ENCODE results near the gene EVA1A.
"Not testable (repeated sequence)": the region's sequence is repeated elsewhere in the genome, so short reads cannot be mapped to it uniquely, and the experiment has no call there.

EVA1A gene

DNA sequence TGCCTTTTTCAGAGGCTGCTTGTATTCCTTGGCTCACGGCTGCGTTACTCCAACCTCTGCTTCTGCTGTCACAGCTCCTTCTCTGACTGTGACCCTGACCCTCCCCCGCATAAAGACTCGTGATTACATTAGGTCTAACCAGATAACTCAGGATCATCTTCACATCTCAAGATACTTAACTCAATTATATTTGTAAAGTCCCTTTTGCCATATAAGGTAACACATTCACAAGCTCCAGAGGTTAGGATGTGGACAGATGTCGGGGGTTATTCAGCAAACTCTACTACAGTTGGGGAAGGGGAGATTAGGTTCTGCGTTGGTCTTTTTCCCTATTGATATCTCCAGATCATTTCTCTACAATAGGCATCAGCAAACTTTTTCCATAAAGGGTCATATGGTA lies 76.9 kb downstream of the EVA1A start:
- no peak for DNase-seq (ENCODE audit: low read depth)

DNA sequence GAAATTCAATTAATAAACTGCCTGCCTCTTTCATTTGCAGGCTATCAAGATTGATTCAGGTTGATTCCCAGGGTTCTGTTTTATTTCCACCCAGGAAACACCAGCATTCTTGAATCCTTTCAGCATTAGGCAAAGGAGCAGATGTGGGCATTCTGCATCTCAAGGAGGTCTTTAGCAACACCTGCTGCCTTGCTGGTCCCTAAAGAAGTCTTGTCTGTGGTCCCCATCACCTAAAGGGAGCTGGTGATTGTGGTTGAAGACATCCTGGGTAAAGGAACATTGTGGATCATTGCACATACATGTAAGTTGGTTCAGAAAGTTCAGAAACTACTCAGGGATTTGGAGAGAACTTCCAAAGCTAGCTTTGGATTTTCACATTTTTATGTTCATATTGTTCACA lies 78.3 kb downstream of the EVA1A start:
- DNase-seq (ENCODE audit: low read depth), result no peak

DNA sequence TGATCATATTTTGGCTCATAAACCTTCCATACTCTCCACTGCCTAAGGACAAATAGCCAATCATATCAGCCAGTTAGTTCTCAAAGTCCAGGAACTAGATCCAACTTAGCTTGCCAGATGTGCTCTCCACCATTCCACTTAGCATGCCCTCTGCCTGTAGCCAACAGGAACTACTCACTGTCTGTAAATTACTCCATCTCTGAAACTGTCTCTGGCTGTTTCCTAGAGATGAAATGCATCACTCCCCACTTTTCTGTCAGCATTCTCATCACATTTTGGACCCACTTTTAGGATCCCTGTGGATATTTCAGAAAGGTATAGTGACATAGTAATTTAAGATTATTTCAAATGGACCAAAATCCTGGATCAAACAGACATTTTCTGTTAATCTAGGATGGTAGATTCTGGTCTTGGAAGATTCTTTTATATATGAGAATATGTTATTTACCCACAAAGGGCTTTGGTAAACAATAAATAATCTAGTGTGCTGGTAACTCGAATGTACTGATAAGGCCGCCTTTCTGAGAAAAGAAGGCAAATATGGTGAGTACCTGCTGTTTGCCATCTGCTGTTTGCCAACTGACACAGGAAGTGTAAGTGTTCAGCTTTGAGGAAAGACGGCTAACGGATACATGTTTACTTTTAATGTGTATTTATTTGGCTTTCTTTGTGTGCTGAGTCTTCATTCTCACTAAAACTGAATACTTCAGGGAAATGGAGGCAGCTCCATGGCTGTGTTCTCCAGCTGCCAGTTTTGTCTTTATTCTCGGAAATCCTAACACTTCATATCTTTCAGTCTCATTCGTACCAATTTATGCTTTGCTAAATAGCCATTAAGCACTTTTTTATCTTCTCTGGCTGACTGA lies 79.5 kb downstream of the EVA1A start:
- DNase-seq (ENCODE audit: low read depth), result no peak

DNA sequence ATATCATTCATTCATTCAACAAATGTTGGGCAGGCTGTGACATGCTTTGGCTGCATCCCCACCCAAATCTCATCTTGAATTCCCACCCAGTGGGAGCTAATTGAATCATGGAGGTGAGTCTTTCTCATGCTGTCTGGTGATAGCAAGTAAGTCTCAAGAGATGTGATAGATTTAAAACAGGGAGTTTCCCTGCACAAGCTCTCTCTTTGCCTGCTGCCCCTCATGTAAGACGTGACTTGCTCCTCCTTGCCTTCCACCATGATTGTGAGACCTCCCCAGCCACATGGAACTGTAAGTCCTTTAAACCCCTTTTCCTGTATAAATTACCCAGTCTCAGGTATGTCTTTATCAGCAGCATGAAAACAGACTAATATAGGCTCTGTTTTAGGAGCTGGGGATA lies 83.0 kb downstream of the EVA1A start:
- DNase-seq (ENCODE audit: low read depth), result not testable (repeated sequence)

DNA sequence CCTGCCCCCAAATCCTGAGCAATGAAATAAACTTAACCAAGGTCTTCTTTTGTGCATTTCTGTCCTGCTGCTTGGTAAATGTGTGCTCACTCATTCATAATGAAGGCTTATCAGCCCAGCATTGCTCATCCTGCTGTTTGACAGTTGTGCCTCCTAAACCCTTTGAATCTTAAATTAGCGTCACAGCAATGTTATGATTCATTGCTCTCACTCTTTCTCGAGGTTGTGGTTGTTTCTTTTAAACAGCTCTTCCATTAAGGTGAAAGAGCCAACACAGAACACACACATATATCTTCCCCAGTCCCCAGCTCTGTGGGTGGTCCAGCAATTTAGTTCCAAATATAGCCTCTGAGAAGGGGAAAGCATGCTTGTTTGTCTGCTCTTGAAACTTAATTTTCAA lies 84.0 kb downstream of the EVA1A start:
- no peak for DNase-seq (ENCODE audit: low read depth)

DNA sequence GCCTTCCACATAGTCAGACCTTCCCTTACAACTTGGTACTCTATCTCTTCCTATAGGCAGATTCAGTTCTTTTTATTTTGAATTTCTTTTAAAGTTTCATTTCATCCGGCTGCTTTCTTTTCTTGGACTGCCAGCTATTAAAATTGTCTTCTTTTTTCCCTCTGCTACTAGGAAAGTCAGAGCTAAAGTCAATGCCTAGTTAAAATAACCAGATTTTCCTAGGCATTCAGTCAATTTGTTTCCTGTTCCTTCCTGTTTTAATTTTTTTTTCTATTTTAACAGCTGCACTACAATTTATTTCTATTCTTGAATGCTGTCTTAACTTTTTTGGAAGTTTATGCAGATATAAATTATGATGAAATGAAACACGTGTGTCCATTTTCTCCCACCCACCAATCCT lies 84.8 kb downstream of the EVA1A start:
- no peak for DNase-seq (ENCODE audit: low read depth)

DNA sequence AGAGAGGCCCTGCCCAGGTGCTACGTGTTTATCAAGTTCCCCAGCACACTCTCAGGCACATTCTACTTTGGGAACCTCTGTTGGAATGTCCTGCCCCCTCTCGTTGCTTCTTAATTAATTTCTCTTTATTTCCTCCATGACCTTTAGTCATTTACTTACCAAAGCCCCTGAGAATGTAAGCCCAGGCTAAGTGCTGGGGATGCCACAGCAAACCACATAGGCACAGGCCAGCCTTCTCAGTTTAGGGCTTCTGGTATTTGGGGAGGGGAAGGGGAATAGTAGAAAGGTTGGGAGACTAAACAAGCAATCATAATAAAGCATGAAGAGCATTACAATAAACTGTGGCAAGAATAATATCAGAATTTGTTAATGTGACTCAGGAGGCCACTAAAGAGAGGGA lies 85.7 kb downstream of the EVA1A start:
- no peak for DNase-seq (ENCODE audit: low read depth)

DNA sequence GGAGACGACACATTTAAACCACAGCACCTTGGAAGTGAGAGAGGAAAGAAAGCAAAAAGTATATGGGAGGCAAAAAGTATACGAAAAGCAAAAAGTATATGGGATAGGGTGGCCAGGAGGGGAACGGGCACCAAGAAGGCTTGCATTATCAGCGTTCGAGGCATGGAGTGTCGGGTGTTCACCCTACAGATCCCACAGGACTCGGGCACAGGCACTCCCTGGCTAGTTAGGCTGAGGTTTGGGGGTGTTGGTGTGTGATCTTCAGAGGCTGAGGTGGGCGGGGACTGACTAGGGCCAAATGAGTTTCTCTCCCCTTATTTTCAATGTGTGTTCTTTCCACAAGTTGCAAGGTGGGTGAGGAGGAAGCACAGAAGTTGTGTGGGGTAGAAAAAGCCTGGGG lies 86.6 kb downstream of the EVA1A start:
- DNase-seq (ENCODE audit: low read depth), result no peak

DNA sequence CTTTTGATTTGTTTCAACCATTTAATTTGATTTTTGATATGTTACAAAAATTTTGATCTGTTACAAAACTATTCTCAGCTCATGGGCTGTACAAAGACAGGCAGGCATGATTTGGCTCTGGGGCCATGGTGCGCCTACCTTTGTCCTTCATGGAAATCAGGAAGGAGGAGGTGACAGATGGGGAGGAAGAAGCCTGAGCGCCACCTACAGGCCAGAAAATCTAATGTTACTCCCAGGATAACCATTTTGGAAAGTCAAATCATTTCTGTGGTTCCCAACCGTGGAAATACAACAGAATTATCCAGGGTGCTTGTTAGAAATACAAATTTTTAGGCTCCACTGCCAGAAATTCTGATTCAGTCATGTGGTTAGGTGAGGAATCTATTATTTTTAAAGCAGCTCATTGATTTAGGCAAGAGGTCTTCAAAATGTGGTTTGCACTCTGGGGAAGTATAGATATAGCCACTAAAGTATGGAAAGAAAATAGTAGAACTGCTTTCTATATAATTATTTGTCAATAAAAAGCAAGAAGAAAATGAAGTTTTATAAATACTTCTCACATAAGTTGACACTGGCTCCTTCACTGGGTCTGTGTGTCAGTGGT lies 93.9 kb downstream of the EVA1A start:
- DNase-seq (ENCODE audit: low read depth), result no peak

DNA sequence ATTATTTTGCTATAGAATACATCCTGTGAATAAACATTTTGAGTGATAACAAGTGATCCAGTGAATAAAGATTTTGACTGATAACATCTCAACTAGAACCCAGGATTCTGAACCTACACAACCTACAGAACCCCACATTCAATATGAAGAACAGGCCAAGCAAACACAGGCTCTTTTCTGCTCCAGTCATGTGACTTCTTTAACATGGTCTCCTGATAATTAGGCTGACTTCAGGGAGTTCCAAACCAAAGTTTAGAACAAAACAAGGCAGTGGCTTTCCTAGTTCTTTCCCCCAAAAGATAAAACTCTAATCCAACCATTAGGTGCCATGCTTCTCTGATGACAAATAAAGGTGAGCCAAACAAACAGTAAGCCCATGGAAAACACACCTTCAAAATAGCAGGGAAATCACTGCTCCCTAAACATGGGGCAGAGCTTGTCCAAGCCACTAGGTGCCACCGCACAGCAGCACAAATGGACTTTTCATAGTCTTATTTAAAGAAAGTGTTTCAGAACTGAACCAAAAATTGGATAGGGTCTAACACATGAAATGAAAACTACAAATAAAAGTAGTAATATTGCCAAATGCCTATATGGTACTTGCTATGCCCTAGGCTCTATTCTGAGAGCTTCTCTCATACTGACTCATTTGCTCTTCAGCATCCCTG lies 95.3 kb downstream of the EVA1A start:
- no peak for DNase-seq (ENCODE audit: low read depth)

DNA sequence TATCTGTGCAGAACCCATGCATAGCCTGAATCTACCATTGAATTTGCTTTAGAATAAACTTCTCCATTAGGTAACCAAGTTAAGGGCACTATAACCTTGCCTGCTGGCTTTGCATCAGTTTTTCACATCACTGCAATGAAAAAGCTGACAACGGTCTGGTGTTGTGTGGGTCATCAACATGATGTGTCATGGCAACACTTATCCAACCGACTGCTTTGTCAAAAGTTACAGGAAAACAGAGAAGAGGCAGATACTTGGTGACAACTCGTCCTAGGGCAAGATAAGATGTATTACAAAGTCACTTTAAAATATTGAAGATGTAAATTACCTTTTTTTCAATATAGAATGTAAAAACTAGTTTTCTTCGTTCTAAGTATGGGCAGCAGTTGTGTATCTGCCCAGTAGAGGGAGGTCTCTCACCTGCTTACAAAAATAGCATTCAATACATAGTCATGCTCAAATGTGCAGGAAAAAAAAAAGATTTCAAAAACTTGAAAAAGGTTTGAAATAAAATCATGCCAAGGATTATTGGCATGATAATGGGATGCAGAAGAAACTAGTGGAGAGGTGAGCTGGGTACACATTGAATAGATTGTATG lies 96.3 kb downstream of the EVA1A start:
- no peak for DNase-seq (ENCODE audit: low read depth)

DNA sequence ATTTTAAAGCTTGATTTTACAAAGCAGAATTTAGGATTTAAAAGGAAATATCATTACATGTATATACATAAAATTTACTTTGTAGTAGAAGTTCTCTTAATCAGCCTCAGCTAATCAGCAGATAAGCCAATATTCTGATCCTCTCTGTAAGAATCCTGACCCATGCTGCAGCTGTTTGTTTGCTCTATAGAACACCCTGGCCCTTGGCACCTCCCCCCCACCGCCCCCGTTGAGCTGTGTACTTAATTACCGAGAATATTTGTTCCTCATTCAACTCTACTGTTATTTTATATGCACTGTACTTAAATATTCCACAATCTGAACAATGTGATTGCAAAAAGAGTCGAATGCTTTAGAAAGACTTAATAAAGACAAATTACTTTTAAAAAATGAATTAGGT lies 98.0 kb downstream of the EVA1A start:
- DNase-seq (ENCODE audit: low read depth), result no peak

DNA sequence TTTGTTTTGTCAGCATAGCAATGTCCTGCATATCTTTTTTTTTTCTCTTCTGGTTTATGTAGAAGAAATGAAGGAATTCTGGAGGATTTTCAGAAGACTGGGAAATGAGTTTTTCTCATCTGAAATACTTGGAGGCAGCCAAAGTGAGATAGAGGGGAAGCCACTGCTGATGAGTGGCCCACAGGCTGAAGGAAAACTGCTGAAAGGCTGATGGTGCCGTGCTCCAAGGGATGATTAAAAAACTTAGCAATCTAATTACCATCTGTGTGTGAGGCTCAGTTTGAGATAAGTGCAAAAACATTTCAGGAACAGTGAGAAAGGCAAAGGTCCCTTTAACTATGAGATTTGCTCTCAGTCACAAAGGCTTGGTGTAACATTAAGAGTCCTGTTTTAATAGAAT lies 98.5 kb downstream of the EVA1A start:
- no peak for DNase-seq (ENCODE audit: low read depth)

DNA sequence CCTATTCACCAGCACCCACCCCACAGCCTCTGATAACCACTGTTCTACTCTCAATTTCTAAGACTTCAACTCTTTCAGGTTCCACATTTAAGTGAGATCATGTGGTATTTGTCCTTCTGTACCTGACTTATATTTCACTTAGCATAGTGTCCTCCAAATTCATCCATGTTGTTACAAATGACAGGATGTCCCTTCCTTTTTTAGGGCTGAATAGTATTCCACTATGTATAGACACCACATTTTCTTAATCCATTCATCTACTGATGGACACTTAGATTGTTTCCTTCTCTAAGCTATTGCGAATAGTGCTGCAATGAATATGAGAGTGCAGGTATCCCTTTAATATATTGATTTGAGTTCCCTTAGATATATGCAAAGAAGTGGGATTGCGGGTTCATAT lies 100.1 kb downstream of the EVA1A start:
- no peak for DNase-seq (ENCODE audit: low read depth)

DNA sequence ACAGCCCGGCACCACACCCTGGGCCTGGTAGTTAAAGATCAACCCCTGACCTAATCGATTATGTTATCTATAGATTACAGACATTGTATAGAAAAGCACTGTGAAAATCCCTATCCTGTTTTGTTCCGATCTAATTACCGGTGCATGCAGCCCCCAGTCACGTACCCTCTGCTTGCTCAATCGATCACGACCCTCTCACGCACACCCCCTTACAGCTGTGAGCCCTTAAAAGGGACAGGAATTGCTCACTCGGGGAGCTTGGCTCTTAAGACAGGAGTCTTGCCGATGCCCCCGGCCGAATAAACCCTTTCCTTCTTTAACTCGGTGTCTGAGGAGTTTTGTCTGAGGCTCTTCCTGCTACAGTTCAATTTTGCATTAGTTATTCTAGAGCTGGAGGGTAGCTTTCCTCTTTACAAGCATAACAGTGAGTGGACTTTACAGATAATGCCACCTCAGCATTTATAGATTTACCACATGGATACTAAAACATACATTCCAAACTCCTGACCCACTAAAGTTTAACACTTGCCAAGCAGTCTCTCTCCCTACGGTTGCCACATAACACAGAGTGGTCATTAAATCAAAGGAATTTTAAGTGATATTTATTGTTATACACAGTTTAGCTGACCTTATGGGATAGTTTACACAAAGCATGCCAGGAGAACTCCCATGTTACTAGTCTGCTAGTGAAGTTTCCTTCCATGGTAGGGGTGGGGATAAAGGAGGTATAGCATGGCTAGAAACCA lies 101.0 kb downstream of the EVA1A start:
- no peak for DNase-seq (ENCODE audit: low read depth)

DNA sequence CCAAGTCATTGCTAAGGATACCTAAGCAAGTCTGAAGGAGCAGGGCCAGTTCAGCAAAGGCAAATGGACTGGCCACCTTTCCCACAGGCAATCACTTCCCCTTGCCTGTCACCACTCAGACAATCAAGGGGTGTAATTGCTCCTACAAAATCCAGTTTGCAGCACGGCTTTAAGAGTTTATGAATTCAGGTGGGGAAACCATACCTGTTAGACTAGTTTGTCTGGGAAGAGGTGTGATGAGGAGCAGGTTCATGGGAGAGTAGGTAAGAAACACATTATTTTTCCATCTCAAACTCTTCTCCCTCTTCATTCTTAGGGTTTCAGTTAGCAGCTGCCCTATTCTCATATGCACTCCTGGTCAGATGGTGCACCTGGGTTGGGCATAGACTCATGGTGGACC lies 102.5 kb downstream of the EVA1A start:
- no peak for DNase-seq (ENCODE audit: low read depth)

DNA sequence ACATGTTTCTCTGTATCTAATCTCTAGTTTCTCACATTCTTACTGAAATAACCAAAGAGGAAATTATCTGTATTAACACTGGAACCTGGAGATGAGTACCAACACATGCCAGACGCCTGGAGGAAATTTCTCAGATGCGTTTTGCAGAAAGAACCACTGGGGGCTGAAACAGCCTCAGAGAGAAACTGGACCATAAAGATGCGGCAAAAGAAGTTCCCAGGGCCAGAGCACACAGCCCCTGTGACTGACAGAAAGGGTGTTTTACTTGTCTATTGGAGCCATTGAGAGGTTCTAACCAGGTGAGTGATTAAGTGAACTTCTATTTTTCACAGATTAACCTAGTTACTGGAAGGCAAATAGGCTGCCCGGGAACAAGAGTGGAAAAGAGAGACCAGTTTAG lies 103.9 kb downstream of the EVA1A start:
- DNase-seq (ENCODE audit: low read depth), result no peak

DNA sequence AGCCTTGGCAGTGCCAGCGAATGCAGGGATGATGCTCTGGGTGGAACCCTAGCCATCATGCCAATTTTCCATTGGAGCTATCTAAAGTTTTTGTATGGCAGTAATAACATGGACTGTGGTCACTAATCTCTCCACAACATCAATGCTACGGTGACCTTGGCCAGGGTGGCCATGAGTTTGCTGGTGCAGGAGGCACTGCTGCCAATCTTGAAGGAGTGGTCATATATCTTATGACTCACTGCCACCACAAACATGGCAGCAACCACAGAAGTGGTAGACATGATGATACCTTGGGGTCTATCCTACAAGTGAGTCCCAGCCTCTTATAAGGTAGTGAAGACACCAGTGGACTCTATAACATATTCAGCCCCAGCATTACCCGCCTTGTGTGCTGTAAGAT lies 104.6 kb downstream of the EVA1A start:
- no peak for DNase-seq (ENCODE audit: low read depth)

DNA sequence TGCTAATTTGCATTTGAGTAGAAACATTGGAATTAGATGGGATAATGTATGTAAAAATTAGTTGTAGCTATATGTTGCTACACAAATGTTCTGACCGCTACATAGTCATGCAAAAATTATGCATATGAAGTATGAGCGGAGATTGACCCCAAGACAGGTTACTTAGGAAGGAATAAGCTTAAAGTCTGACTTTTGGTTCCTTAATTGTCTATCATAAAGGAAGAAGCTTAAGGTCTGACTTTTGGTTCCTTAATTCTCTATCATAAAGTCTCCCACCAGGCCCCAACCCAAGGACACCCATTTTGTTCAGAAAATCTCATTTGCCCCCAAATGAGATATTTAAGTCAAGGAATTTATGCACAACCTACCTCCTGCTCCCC lies 106.5 kb downstream of the EVA1A start:
- DNase-seq (ENCODE audit: low read depth), result no peak

DNA sequence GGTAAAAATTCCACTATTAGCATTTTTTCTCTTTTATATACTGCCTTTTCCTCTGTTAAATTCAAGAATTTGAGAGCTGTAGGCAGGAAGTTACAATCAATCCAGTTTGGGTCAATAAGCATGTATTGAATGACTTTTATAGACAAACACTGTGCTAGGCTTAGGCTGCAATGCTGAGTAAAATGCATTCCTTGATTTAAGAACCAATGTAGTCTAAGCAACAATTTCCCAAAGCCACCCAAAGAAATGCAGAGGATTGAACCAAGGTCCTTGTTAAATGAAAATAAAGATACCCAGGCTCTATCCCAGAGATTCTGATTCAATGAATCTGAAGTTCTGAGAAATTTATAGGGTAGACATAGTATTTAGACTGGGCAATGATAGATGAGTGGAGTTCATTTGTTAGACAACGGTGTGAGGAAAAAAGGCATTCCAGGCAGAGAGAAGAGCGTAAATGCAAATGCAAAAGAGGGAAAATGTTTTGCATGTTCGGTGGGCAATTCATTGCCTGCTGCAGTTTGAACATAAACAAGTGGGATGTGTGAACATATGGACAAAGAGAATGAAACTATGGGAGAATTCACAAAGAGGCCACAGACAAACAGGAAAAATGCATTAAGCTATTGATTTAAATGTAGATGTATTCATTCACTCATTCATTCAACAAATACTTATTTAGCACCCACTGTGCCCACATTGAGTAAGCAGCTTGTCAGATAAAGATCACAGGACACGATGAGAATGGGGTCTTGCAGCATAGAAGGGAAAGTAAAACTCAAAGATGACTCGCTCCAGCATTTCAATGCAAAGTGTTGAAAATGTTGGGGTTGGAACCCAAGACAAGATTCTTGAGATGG lies 107.1 kb downstream of the EVA1A start:
- DNase-seq (ENCODE audit: low read depth), result no peak

DNA sequence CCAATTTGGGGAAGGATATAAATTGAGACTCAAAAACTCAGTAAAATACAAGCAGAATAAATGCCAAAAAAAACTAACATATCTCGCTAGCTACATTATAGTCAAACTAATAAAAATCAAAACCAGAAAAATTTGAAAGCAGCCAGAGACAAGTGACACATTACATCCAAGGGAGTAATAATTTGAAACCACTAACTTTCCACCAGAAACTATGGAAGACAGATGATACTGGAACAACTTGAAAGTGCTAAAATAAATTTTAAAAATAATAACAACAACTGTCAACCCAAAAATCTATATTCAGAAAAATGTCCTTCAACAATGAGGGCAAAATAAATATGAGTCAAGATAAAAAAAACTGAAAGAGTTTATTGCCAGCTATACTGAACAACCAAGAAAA lies 110.7 kb downstream of the EVA1A start:
- DNase-seq (ENCODE audit: low read depth), result no peak

All from stimulated activated CD4-positive, alpha-beta T cell treated with anti-CD3 and anti-CD28 coated beads, Interleukin-2, amount 100 ng/mL, for 4 hours (primary cell).